Fibroblast of skin of left biceps (primary cell): ENCODE results near the gene XPNPEP1.

Source experiments
- DNase-seq, 2 experiments: peaks; one replicate each; pipeline ENCODE4 v3.0.0-alpha.2; 2013; ENCODE audit warnings: low read depth in 2 of 2

Gene XPNPEP1

DNA sequence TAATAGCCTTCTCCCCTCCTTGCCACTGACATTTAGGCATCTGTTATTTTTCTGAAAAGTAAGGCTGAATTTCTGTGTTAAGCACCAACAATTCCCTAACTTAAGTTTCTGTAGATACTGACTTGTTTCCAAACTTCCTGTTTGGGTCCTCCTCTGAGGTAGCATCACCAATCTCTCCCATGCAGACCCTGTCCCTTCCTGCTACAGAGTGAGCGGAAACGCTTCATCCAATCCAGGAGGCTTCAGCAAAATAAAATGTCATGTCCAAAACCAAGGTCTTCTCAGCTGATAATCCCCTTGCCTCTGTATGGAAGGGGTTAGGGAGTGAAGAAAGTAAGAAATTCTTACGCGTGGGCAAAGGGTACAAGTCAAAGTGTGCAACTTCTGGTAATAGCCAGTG, 29.9 kb downstream of the XPNPEP1 start:
- no peak for DNase-seq

DNA sequence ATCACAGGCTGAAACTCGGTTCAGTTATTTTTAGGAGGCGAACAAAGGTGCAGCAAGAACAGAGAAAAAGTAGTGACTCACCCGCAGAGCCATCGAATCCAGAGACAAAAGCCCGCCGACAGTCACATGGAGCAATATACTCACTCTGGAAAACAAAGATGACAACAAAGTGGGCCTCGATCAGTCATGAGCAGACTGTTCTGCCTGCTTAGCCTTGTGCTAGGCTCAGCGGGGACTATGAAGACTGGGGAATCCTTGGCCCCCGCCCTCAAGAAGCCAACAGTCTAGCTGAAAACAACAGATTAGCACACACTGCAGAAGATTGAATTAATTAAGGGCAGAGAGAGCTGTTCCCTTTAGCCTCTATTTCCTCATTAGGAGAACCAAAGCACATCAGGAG, 30.4 kb downstream of the XPNPEP1 start:
- no peak for DNase-seq

DNA sequence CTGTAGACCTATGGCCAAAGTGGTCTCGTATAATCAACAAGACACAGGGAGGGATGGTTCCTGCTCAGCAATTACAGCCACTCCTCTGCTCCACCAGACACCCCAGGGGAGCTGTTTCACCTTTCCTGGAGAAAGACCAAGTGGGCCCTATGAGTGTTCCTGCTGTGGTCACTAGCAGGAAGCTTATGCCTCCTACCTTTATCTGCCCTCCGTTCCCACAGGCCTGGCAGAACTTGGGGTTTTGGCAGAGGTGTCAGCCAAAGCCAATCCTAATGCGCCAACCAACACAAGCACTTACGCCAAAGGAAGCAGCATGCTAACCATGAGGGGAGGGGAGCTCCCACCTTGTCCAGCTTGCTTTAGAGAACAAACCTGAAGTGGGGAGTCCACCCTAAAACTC, 31.2 kb downstream of the XPNPEP1 start:
- no peak for DNase-seq

DNA sequence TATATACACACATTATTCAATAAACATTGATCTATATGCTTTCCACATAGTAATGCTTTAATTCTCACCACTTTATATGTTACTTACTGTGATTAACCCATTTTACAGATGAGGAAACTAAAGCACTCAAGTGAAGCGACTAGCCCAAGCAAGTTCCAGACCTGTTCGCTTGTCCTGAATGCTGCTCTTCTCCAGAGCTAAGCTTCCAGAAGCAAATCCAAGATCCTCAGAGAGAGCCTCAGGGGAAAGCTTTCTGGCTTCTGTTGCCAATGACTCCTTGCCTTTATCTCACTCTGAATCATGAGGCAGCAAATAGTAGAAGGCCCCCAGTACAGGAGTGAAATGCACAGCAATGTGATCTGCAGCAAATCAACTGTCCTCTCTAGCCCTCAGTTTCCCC, 32.2 kb downstream of the XPNPEP1 start:
- no peak for DNase-seq

DNA sequence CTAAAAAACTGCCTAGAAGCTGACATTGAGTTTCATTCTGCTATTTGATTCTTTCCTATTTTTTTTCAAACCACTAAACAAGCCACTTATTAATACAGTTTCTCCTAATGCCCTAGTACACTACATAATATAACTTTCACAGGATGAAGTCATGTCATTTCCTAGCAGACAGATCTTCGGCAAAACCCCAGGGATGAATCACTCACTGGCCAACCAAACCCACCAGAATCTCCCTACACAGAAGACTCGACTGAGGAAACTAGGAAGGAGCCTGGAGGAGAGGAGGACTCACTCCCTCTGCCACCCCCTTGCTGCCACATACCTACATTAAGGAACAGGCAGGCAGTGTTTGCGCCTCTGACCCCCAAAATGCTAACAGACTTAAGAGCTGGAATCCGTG, 33.4 kb downstream of the XPNPEP1 start:
- DNase-seq, result peak; percentile 45

DNA sequence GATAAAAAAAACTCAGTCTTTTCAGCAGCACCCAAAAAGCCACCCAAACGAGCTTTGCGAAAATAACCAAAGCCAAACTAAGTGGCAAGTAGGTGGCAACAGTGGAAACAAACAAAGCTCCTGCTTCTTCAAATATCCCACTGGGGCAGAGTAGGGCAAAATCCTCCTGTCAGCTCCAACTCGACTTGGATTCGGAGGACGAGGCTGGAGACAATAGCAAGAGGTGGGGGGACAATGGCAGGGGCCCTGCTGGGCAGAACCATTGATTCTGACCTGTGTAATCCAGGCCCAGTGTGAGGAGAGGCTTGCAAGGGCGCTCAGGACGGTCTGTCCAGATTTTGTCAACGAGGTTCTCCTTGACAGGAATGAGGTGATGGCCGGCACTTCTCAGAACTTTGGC, 35.5 kb downstream of the XPNPEP1 start:
- DNase-seq, result no peak

DNA sequence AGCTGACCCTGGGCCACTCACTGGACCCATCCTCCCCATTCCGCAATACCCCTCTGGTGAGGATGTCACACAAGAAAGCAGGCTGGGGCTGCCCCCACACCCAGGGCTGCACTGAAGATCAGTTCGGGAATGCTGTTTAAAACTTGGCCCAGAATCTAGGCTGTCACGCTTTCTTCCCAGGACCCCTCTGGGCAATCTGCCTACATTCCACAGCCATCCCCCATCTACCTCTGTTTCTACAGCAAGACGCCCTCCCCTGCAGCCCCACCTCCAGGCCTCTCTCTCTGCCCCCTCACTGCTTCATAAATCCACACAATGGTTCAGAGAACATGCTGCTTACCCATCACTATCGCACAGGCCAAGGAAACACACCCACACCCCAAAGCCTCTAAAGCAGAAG, 36.1 kb downstream of the XPNPEP1 start:
- DNase-seq, result peak in 1 of 2 experiments; percentile 15

DNA sequence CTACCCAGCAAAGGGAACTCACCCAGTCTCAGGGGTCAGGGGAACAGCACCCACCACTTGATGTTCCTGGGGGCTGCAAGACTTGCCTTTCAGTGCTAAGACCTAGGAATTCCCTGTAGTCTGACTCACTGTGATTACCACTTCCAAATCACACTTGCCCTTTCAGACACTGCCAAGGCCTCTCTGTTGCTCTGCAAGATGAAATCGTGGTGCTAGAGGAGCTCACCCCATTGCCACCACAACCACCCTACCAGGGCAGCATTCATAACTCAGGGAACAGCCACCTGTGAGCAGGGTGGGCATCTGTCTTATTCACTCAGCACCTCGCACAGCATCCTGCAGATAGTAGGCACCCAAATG, 36.5 kb downstream of the XPNPEP1 start:
- DNase-seq, result no peak

DNA sequence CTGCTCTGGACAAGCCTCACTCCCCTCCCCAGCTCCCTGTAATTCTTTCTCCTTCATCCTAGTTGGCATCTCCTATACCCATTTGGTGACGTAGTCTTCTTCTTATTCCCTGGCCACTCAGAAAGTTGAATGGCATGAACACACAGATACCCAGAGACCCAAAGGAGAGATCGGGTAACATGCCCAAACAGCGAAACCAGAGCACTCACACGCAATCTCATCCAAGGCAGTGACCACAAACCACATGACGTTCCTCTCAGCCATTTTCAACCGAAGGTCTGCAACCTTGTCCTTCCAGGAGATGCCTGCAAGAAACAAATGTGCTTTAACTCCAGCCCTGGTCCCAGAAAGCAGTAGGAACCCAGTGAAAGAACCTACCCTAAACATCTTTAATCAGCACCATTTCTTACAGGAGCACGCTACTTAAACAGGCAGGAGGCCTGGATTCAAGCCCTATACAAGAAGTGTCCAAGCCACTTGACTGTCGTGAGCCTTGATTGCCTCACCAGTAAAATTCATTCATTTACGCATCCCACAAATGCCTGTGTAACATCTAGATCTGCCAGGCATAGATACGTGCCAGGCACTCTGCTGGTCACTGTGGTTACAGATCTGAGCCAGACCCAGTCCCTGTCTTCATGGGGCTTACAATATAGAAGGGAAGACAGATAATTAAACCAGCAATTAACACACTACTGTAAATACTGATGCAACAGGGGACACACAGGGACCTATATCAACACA, 37.1 kb downstream of the XPNPEP1 start:
- no peak for DNase-seq

DNA sequence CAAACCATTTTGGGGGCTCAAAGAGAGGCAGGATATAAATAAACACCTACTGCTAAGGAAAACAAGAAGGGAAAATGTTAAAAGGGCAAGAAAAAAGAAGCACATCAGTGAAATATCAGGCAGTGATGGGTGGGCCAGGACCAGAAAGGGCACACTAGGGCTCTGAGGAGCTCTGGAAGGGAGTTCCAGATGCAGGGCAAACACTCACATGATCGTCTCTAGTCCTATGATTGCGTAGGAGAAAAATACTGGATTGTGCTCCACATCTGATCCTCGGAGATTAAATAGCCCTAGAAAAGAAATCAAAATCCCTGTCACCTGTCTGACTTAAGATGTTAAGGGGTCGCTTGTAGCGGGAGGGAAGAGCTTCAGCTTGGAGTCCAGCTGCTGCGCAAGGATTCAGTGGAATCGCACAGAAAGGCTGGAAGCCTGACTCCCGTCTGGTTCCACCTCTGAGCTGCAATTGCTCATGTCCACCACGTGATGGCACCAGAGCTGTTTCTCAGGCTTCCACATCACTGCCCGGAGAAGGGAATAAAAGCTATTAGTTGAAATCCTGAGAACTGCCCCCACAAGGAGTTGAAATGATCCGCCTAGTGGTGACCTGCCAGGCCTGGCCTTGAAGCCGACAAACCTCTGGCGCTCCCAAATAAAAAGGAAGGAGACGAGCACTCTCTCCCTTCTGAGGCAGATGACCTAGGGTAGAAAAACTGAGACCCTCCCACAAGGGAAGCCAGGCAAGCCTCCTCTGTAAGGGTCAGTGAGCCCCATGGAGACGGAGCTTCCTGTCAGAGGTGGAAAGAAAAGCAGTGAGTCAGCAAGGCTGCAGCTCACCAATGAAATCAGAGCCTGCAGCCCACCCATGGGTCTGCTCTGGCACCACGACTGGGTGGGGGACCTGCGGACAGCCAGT, 39.2 kb downstream of the XPNPEP1 start:
- peak; percentile 68 to 70 for DNase-seq

DNA sequence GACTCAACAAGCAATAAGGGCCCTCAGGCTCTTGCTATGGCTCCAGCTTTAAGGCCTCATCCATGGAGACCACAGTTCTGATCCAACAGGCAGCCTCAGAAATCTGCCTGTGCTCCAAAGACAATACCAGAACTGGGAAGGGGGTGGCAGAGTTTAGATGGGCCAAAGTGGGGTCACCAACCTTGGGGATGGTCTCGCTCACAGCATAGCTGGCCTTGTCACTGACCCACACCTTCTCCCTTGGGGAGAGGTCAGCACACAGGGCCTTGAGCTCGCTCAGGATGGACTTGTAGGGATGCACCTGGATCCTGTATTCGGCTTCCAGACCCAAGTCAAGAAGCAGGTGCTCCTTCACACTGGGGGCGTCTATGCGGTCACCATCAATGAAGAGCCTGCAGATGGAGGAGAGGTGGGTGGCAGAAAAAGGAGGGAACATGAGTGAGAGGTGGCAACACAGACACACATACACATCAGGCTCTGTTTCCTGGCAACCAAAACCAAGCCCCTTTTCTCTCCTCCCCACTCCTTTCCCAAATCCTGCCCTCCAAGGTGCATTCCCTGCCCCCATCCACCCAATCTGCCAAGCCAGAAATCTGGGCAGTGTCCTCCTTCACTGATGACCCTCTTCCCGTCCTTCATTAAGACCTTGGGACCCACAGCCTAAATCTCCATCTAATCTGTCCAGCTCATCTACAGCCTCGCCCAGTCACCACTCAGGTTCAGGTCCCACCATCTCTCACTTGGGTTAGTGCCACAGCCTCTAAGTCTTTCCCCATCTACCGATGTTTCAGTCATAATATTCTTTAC, 40.9 kb downstream of the XPNPEP1 start:
- no peak for DNase-seq

DNA sequence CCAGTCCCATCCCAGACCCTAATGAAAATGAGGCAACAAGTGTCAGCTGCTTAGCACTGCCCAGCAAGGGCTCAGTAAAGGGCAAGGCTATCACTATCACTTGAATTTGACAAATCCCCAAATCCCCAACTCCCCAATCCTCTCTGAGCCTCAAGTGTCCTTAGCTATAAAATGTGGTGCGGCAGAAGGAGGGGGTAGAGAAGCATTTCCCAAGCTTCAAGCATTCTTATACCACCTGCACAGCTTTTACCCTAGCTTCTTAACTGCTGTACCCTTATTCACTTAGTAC, 41.6 kb downstream of the XPNPEP1 start:
- DNase-seq, result no peak

DNA sequence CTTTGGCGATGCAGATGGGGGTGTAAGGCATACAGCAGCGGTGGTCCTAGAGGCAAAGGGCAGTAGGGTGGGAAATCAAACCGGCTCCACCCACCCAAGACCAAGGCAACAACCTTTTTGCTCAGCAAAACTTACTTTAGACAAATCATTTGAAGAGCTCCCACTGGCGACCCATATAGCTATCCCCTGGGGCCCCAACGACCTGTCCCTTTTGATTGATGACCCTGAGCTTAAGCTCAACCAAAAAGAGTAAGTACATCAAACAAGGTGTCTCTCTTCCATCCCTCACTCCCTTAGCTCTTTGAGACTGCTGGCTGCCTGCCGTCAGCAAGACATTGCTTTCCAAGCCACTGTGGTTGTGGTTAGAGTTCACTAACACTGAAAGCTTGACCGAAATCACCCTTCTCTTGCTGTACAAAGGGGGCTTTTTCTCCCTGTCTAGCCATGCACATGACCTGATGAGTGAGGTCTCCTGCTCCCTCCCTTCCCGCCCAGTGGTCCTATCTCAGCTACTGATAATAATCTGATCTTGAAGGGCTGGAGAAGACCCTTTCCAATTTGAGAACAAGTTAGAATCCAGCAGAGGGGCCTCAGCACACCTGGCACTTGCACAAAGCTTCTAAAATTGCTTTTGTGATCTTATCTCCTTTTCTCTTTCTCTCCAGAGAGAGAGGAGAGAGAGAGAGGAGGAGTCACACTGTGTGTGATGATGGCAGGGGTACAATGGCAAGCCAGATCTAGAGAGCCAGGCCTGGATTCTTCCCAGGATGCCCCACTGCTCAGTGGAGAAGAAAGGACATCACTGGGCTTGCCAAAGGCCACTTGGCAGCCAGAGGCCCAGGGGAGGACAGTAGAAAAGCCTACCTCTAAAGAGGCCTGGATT, 42.2 kb downstream of the XPNPEP1 start:
- no peak for DNase-seq

DNA sequence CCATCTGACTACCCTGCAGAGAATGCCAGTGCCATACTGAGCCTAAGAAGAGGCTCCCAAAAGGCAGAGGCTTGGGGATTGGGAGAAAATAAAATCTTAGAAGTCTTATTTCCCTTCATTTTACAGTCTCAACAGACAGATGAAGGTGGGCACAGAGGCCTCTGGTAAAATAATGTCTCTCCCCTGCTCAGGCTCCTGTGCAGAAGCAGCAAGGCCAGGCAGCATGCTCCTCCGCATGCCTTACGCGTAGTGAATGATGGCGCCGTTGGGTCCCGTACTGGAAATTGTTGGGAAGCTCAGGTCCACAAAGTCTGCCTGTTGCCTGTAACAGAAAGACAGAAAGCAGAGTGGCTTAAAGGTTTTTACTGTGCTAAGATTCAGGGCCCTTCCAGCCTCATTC, 45.8 kb downstream of the XPNPEP1 start:
- DNase-seq, result no peak

DNA sequence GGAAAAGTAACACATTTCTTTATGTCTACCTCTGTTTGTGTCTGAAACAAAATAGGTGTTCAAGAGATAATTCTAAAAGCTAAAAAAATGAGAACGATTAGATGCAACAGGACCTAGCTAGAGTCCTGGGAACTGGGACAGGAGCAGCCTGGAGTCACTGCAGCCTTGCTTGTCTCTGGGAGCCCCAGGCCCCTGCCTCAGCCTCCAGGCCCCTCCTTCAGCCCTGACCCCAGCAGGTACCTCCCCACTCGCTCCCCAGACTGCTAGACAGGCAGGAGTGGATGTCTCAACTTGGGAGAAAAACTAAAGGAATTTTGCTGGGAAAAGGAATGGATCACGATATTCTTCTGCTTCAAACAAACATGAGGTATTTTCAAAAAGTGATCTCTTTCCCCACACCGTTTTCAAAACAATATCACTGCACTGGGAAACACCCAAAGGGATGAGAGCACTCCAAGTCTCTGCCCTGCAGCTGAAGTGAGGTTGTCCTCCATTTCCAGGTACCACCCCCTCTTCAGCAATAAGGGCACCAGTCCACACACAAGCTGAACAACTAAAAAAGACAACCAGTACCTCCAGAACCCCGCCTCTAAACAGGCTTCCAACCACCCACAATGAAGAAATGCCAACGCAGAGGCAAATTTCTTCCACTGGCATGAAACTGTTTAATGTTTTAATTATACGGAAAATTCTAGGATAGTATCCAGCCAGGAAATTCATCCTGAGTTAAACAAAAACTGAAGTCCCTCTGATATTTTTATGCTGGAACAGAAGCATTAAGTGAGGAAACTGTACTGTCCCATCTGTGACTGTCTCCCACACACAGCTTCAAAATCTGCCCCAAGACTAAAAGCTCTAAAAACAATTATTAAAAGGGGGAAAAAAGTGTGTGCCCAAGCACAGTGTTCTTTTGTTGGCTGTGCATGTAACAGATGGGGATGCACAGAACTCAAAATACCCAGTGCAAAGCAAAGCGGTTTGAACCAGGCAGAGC, 47.2 kb downstream of the XPNPEP1 start:
- no peak for DNase-seq

DNA sequence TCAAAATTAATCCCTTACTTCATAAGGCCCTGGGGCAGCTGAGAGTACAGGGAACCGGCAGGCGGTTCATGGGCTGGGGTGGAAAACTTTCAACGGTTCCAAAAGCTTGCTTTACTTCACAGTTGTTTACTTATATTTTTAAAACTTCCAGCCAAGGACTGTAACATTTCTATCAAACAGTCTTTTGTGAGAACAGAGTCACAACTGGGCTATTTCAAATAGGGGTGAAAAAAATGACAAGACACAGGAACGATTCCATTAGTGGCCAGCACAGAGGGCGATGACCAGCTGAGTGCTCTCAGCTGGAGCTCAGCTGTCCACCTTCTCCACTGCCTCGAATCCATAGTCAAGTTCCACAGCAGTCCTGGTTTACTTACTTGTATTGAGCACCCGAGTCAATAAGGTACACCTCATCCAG, 48.2 kb downstream of the XPNPEP1 start:
- DNase-seq, result no peak

DNA sequence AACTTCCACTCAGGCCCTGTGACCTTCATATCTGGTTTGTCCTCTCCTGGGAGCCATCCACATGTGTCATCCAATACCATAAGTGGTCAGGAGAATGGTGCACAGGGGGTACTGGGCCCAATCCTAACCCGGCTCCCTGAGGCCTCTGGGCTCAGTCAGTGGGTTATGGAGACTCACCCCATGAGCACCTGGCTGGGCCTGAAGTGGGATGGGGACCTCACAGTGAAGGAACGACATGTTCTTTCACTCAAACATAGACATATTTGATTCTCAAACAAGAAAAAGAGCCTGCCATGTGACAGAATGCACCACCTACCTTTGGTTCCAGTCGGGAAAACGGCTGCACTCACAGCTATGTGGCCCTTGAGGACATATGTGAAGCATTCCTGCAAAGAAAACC, 51.8 kb downstream of the XPNPEP1 start:
- DNase-seq, result no peak

DNA sequence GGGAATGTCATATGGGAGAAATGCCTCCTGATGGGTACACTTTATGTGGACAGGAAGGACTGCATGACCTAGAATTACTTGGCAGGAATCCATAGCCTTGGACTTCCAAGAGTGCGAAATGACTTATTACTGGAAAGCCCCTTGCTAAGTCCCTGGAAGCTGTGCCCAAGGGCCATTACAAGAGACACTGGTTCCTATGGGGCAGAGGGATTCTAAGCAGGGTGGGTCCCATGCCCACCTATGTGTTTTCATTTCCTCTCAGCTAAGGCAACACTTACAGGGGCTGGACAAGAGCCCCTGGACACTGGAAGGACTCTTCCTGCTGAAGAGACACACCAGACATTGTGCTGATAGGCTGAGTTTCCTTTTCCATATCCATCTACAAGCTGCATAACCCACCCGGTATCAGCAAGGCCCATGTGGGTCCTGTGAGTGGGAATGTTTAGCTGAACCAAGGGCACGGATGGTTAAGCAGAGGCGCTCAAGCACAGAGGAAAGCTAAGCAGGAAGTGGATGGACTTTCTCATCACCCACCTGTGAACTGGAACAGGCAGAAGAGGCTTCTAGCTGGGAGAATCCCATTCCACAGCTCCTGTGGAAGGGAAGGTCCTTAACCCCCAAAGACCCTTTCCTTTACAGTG, 56.2 kb downstream of the XPNPEP1 start:
- no peak for DNase-seq

DNA sequence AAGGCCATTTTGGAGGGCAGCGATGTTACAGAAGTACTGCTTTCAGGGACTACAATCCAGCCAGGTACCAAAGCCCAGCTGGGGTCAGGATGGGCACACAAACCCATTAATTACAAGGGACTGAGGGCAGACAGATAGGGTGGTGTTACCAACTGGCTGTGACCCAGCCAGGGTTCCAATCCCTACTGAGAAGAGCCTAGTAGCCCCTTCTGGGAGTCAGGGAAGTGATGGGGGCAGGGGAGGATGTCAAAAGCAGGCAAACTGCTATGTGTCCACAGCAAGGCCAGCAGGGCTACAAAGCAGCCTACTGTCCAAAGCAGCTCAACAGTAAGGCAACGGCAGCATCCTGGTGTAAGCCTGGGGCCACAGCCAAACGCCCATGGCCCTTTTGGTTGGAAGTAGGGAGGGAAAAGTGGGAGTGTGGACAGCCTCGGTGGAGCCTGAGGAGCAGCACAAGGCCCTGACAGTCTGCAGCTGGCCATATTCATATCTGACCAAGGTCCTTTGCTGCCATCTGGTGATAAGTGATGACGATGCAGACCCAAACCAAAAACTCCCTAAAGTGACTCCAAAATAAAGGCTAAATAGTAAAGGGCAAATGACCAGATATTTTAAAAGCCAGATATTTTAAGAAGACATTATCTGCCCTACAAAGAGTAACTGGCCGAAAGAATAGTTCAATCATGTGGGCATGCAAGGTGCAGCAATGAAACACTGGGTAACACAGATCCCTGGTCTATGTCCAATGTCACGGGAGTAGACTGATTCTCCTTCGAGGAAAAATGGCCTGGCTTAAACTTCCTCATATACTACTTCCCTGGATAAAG, 56.9 kb downstream of the XPNPEP1 start:
- no peak for DNase-seq
